CD4-positive, alpha-beta T cell treated with Interleukin-4 for 4 hours (primary cell): ENCODE data around the gene MMP26.
"Not testable (repeated sequence)": the region's sequence is repeated elsewhere in the genome, so short reads cannot be mapped to it uniquely, and the experiment has no call there.

Source experiments
- DNase-seq: peaks from one replicate; pipeline ENCODE4 v3.0.0-alpha.2; 2020

The MMP26 gene

DNA sequence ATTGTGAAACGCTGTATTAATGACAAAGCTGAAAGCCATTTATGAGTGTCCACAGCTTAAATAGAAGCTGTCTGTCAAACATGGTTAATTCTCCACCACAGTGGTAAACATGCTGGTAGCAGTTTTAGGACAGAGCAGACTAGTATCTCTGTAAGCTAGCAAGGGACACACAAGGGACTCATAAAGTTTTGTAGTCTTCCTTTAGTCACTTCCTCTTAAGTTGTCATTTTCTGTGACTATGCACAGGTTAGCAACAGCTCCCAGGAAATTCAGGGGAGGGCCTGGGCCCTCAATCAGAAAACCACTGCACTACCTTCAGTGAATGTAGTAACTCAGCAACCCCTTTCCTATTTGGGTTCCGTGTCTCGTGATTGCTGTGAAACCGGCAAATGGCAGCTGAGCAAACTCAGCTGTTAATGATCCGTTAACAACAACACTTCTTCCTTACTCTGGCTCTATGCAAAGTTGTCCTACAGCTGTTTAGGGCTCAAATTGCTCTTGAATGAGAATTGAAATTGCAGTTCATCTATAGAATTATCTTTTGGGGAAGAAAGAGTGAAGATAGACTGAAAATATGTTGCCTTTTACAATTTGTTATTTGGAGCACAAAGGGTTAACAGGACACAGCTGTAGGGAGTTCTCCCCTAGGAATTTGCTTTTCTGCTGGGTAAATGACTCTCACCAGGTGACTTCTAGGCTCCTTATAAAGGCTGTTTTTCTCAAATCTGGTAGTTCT, at the start of gene MMP26:
Gene MMP26, plus strand, starts transcription at position 731 of the 736 bp plus-strand sequence.
- DNase-seq: no peak

DNA sequence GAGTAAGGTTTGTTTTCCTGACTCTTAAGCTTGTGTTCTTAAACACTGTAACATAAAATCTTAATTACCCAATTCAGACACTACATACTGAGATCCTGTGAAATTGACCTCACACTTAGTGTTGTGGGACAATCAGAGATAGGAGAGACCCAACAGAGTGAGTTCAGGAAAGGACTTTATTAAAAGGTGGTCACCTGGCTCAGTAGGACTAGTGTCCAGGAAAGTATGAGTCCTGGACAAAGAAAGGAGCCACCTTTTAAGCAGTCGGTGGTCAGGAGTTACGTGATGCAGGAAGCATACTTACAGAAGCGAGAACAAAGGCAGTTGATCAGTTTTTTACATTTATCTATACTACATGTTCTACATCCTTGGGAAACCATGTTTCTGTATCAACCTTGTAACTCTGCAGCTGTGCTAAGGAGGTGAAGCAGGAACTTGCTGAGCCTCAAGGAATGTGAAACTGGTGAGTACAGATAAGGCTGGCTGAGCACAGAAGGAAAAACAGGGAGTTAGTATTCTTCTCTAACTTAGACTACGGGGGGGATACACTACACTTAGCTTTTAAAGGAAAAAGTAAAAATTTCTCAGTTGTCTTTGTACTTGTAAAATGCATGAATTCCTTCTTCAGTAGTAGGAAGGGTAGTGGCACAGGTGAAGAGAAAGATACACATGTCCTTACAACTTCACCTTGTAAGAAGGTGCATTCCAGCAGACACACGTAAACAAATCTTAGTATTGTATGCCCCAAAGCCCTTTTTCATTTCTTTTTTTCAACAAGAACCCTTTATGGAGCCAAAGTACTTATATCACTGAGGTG, 45.7 kb upstream of the MMP26 start:
- DNase-seq: no peak

DNA sequence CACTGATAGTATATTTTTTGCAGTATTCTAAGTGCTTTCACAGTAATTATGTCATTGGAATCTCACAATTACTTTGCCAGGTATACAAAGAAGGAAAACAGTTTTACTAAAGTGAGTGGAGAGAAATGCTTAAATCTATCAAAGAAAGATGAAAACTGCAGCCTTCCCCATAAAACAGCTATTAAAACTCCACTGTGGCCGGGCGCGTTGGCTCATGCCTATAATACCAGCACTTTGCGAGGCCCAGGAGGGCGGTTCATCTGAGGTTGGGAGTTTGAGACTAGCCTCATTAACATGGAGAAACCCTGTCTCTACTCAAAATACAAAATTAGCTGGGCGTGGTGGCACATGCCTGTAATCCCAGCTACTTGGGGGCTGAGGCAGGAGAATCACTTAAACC, 41.7 kb upstream of the MMP26 start:
- no peak for DNase-seq

DNA sequence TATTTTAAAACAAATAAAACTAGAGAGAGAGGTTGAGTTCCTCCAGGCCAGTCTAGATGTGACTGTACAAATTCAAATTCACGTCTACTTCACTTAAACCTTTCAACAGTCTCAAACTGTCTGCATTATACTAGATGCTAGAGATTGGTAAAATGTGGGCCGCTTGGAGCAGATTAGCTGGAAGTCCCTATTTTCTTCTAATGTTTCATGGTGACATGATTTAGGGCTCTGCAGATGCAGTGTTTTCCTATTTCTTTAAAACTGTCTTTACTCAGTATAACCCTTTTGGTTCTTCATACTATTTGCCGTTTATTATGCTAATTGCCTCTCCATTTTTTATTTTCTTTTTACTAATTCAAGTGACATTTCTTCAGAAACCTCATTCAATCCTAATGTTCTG, 40.4 kb upstream of the MMP26 start:
- DNase-seq: no peak

DNA sequence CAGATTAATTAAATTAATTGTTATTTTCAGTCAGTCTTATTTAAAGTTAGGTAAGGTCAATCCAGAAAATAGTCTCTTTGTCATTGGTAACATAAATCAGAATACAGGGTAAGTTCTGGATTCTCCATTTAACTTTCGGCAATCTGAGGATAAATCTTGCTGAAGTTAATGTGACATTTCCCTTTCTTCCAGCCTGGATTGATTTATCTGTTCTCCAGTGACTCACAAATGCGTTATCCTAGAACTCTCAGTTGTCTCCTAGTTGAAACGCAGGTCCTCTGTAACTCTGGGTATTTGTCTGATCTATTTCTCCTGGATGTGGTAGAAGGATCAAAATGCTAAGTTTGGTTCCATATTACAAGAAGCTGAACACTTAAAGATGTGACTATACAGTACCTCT, 39.8 kb upstream of the MMP26 start:
- no peak for DNase-seq

DNA sequence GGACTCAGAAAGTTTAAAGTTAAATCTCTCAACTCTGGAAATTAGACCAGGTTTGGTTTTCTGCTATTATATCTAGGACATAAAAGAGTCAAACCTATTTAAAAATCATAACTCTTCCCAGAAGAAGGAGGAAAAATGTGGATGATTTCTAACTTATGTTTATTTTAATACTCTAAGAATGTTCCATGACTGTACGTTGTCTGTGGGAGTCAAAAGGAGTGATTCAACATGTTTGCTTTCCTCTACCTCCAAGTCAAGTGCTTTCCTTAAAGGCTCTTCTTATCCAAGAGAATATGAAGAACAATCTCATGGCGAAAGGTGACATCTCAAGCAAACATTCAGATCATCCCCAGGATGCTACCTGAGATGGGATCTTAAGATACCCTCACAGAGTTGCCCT, 39.2 kb upstream of the MMP26 start:
- DNase-seq: no peak

DNA sequence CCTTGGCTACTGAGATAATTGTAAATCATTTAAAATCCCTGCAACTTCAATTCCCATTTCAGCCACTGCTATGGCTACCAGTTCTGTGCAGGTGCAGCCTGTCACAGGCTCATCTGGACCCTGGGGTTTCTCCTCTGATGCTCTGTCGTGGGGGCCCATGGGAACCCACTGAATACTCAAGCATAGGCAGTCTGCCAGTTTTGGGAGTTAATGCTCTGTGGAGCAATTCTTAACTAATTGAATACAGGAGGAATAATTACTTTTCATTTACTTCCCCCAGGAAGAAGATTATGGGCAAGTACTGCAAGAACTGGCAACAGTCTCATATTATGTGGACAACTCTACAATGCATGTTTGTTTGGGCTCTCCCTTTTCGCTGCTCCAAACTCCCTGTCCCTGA, 32.8 kb upstream of the MMP26 start:
- no peak for DNase-seq

DNA sequence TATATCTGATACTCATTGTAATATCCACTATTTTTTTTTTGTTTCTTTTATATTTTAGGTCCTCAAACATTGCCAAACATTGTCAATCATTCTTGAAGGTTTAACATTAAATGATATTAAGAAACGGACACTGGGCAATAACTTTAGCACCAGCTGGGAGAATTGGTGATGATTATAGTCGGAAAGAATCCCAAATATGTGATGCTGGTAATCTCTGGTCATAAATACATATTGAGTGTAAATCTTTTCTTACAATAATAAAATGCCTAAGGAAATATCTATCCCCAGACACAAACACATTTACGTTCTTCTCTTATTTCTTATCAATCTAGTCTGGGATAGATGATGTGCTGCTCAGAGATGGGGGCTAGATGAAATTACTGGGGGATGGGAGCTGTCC, 32.1 kb upstream of the MMP26 start:
- DNase-seq: no peak

DNA sequence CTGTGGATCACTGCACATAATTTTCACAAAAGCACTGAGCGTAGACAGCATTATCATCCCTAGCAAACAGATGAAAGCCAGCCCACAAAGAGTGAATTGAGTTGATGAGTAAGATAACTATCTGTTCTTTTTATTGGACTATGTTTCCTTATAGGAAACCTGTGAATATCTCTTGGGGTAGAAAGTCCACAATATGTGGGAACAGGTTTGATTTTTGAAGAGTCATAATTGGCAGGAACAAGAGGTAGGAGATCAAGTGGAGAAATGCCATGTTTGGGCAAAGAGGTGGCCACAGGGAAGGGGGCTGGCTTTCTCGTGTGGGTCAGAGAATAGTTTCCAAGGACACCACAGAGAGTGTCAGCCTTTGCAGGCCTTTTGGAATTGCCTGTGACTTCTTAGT, 30.8 kb upstream of the MMP26 start:
- DNase-seq: no peak

DNA sequence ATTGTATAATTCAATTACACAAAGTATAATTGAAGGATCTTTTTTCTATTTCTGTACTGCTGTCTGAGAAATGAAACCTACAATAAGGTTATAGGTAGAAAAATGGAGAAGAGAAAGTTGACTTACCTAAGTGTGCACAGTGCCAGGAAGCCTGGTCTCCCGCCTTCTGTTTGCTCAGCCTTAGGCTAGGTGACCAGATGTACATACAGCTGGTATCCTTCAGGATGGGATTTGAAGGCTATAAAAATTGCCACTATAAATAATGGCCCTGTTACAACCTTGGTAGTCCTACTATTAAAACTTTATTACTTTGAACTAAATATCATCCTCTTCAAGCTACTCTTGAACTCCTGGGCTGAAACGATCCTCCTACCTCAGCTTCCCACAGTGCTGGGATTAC, 26.6 kb upstream of the MMP26 start:
- DNase-seq: no peak

DNA sequence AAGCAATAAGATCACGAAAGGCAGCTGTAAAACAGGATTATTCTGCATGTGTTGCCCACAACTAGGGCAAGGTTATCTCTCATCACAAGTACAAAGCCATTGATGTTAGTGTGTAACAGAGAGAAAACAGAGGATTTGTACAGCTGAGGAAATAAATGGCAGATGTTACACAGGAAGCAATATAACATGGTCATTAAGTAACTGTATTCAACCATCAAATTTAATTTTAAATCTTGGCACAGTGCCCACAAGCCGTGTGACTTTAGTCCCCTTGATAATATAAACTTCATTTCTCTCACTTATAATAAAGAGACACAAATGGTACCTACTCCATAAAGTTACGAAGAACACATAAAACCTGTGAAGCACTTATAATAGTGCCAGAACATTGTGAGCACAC, 24.2 kb upstream of the MMP26 start:
- DNase-seq: no peak

DNA sequence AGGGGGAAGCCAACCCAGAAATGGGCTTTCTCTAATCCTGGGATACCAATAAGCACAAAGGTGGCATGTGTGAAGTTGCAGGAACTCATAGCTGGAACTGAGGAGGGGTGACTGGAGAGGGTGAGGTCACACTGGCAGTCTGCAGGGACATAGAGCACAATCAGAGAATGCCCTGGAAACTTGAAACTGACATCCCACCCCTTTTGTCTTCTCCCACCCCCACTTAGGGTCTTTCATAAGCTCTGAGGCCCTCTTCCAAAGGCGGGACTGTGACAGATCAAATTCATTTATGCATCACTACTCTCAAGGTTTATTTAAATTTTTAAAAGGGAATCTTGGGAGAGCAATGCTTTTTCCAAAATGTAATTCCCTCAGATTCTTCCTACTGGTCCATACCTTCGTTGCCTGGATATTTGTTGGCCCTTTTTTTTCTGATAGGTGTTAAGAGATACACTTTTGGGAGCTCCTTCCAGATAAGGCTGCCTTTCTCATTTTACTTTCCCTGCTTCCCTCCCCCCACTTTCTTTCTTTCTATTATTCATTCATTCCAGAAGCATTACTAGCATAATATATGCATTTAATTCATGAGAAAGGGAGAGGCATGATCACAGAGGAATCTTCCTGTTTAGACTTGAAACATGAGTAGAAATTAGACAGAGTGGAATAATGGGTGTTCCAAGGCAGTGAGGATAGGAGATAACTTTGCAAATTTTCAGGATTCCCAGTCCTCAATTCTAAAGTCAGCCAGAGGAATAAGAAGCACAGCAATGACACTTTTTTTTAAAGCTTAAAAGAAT, 21.8 kb upstream of the MMP26 start:
- DNase-seq: no peak

DNA sequence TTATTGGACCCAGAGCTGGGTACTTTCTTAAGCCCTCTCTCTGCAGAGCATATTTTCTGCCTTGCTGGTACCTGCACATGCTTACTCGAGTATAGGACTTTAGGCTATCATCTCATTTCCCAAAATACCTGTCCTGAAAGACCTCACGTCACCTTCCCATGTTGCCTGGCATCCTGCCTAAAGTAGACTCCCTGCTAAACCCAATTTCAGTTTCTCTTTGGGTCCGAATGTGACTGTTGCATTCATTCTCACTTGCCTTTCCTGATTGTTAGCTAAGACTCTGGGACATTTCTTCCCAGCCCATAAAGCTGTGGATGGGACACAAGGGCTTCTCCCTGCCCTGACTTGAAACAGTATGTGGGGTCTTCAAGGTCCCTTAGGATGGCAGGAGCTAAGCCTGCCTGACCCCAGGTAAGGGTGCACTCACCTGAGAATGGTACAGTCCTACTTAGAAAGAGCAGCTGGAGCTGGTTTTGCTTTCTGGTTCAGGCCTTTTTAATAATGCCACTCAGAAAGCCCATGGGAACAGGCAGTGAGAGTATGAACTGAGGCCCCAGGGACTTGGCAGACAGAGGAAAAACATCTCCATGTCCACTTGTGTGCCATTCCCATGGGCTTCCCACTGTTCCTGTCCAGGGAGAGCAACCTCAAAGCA, 19.8 kb upstream of the MMP26 start:
- no peak for DNase-seq

DNA sequence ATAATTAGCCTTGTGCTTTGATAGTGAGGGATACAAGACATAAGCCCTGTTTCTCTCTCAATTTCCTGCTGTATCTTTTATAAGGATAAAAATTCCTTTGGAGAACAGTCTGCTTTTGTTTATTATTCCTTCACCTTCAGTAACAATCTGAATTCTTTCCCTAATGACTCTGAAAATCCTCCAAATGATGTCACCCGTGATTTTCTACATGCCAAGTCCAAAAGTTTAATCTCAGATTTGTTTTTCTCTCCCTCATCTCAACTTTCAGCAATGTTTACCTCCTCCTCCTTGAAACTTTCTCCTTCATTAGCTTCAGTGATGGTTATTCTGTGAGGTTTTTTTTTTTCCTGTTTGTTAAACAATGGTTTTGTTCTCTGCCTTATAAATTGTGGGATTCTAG, 9.1 kb upstream of the MMP26 start:
- DNase-seq: no peak

DNA sequence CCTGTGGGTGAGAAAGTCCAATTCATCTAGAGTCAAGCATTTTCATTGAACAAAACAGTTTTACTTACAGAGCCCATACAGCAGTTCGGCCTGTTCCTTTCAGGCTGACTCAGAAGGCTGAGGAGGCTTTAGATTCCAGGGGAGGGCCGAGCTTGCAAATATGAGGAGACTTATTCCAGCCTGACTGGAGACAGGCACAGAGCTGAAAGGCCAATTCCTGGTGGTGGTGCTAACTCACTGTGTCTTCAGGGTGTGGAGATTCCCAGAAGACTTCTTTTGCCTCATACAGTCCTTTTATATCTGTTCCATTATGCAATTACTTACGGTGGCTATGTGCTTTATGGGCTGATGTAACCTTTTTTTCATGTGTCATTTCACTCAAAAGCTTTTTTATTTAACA, 7.0 kb upstream of the MMP26 start, which contains the start of gene OR51E2:
Gene OR51E2, minus strand, starts transcription at position 269 of the 400 bp plus-strand sequence. CDS start 15,142 bp downstream, outside the sequence.
- no peak for DNase-seq

DNA sequence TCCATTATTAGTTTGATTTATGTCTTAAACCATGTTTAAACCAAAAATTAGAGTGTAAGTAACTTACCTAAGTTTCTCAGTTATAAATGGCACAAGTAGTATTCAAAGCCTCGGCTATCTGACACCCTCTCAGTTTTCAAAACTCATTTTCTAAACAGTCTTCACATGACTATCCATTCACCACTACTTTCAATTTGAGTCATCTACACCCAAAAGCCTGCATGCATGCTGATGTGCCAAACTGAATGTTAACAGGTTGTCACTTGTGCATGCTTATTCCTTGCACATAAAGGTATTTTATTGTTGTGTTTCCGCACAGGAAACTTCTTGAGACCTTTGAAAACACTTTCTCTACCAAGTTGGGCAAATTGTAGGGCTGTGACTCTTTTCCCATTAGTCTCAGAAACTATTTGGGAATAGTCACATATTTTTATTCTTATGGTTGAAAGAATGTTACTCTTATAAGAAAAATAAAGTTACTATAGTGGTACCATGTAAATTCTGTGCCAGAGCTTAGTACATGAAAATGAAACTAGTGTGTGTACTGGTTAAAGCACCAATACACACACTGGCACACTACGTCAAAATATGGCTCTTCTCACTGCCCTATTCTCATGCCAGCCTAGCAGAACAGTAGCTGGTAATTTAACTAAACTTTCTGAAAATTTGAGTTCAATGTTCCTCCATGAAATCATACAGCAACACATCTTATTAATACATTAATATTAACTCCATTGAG, 4.7 kb upstream of the MMP26 start:
- no peak for DNase-seq

DNA sequence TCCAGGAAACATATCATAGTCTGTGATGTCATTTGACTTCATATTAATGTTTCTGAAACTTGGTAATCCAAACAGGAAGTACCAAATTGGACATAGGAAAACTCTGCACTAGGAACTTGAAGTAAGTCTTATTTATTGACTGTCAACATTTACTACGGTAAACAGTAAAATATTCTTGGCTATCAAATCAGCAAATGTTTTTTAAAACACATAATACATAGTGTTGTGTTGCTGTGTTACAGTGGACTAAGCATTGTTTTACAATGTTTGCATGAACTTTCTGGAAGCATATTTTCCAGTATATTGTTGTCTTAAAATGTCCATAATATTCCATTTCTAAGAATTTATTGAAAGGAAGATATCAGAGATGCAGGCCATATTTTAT, 4.2 kb upstream of the MMP26 start:
- no peak for DNase-seq

DNA sequence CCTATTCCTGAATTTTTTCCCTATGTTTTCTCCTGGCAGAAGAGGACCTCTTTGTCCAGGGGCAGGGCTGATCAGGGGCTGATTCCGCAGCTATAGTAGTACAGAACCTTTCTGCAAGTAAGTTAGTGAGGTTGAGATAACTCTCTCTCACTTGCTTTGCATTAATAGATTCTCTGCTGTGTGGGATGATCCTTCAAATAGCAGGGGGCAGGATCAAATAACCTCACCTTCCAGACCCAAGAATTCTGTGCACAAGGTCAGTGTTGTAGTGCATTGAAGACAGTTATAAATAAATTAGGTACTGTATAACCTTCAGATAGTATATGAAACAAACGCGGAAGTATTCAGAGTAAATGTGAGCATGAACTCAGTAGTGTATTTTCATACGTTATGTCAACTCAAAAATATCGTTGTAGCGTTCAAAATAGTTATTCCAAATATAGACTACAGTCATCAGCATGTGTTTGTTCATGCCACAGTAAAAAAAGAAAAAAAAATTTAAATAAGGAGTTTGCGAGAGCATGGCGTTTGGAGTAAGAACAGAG, 278 bp downstream of the MMP26 start:
- DNase-seq: no peak

DNA sequence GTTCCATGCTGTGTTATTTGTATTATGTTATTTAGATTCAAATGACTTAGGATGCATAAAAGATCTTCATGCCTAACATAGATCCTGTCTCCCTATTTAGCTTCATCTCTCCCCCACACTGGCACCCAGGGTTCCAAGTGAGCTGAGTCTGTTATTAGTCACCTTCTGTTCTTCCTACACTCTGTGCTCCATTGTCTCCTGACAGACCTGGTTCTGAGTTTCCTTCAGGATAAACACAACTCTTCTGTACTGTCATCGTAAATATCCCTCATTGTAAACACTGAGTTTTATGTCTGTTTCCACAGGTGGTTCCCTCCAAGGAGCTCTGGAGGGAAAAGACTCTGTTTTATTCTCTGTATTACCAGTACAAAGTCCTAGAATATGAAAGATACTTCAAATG, 8.7 kb downstream of the MMP26 start:
- DNase-seq: no peak

DNA sequence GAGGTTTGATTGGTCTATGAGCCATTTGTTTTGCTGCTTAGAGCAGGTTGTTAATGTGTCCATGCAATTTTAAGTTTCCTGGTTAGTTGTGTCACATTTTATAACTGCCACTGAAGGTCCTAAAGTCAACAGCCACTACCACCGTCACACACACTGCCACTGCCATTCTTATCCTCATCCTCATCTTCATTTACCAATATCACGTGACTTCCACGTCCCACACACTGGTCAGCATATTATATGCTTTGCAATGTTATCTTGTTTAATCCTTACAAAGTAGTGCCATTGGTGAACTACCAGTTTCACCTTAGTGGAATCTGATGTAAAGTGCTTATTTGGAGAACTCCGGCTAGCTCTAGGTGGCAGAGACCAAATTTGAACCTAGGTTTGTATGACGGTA, 9.7 kb downstream of the MMP26 start:
- no peak for DNase-seq

DNA sequence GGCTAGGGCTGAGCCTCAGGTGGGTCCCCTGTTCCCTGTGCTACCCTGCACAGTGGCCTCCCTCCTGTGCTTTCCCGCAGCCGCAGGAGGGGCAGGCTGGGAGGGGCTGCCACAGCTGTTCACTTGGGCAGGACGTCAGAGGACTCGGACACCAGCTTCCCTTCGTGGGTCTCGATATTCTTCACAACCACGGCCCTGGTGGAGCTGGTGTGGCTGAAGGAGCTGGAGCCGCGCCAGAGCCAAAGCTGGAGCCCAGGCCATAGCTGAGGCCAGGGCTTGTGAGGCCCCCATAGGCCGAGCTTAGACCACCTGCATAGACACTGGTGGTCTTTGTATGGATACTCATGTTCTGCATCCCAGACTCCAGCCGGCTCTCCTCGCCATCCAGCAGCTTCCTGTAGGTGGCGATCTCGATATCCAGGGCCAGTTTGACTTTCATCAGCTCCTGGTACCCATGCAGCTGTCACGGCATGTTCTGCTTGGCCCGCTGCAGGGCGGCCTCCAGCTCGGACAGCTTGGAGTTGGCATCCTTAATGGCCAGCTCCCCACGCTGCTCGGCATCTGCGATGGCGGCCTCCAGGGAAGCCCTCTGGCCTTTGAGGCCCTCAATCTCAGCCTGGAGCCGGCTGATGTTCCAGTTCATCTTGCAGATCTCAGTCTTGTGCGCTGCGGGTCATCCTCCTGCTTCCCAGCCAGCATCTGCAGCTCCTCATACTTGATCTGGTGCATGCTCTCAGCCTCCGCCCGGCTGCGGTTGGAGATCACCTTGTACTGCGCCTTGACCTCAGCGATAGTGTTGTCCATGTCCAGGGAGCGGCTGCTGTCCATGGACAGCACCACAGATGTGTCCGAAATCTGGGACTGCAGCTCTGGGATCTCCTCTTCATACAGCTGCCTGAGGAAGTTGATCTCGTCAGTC, 18.3 kb downstream of the MMP26 start:
- DNase-seq: not testable (repeated sequence)
